ENCODE measurements around the gene NRAP. TPM values are rescaled to one million over a fixed set of nuclear protein-coding genes. Genes with fewer than 3 reads are reported as not detected.

Gene NRAP
- total RNA-seq, 1 donor from 2014 or later, result not detected

GRCh38 chr10:113711142-113711541 lies 47.3 kb upstream of the NRAP start:
- Histone ChIP-seq H3K4me1 (peaks cover 10% of the 10 kb centered on the region), H3K9me3 (no peaks in the 10 kb centered on the region), H3K4me3 (no peak overlapping the region), H3K27me3 (ENCODE audit: low read depth) (no peaks in the 10 kb centered on the region), H3K27ac (no peak overlapping the region), H3K36me3 (peaks cover 11% of the 10 kb centered on the region)
- no peak for ATAC-seq
- intact Hi-C loops (cut with DNase I), result no loop called here
- no peak for TF ChIP-seq CTCF (IDR thresholded peaks at IDR 0.05)
- no peak for DNase-seq

GRCh38 chr10:113709221-113709838 lies 45.5 kb upstream of the NRAP start:
- H3K27me3 ChIP-seq (ENCODE audit: low read depth), result no peaks in the 10 kb centered on the region
- H3K27ac ChIP-seq, result no peak overlapping the region
- intact Hi-C loops (cut with DNase I), result no loop called here
- H3K4me1 ChIP-seq, result peaks cover 10% of the 10 kb centered on the region
- no peak for ATAC-seq
- peaks cover 4% of the 10 kb centered on the region for H3K36me3 ChIP-seq
- no peaks in the 10 kb centered on the region for H3K9me3 ChIP-seq
- no peak for DNase-seq
- no peak for TF ChIP-seq CTCF (IDR thresholded peaks at IDR 0.05)
- H3K4me3 ChIP-seq, result no peak overlapping the region

- H3K36me3 ChIP-seq, result peaks cover 4% of the 10 kb centered on the region
- no peak for ATAC-seq
- no peak overlapping the region for H3K4me3 ChIP-seq
- no peak overlapping the region for H3K27ac ChIP-seq
- H3K9me3 ChIP-seq, result no peaks in the 10 kb centered on the region
- H3K4me1 ChIP-seq, result peaks cover 10% of the 10 kb centered on the region
- DNase-seq, result no peak
- intact Hi-C loops (cut with DNase I), result no loop called here
- TF ChIP-seq CTCF (IDR thresholded peaks at IDR 0.05), result no peak
- H3K27me3 ChIP-seq (ENCODE audit: low read depth), result no peaks in the 10 kb centered on the region
Measured at GRCh38 chr10:113708640-113709039, 44.8 kb upstream of the NRAP start.

- no peaks in the 10 kb centered on the region for H3K27me3 ChIP-seq (ENCODE audit: low read depth)
- ATAC-seq, result no peak
Measured at GRCh38 chr10:113706623-113707022, 42.8 kb upstream of the NRAP start.

GRCh38 chr10:113705344-113705652 lies 41.5 kb upstream of the NRAP start:
- Histone ChIP-seq H3K36me3 (peaks cover 22% of the 10 kb centered on the region), H3K9me3 (no peaks in the 10 kb centered on the region), H3K4me3 (no peak overlapping the region), H3K4me1 (peaks cover 10% of the 10 kb centered on the region), H3K27ac (no peak overlapping the region), H3K27me3 (ENCODE audit: low read depth) (no peaks in the 10 kb centered on the region)
- DNase-seq, result no peak
- intact Hi-C loops (cut with DNase I), result no loop called here
- TF ChIP-seq CTCF (IDR thresholded peaks at IDR 0.05), result no peak
- ATAC-seq, result no peak

More at GRCh38 chr10:113706623-113707022, 42.8 kb upstream of the NRAP start:
- intact Hi-C loops (cut with DNase I), result no loop called here
- Histone ChIP-seq H3K9me3 (no peaks in the 10 kb centered on the region), H3K36me3 (peaks cover 9% of the 10 kb centered on the region), H3K4me3 (no peak overlapping the region), H3K4me1 (peaks cover 10% of the 10 kb centered on the region), H3K27ac (no peak overlapping the region)
- DNase-seq, result no peak
- TF ChIP-seq CTCF (IDR thresholded peaks at IDR 0.05), result no peak
